Activated naive CD4-positive, alpha-beta T cell treated with anti-CD3 and anti-CD28 coated beads for 36 hours (primary cell): Measurements from ENCODE around the gene CAPN5. TPM values are rescaled to one million over a fixed set of nuclear protein-coding genes. Genes with fewer than 3 reads are reported as not detected.

Source experiments
- CTCF ChIA-PET: fragments of 350-600 bp; sonication (Branson Sonifier 250); formaldehyde crosslinking; loops from one replicate; lab custom pipeline; 2021; ENCODE audit warnings: antibody characterized with exemption; lab: Charles Lee
- DNase-seq: peaks from one replicate; pipeline ENCODE4 v3.0.0-alpha.2; 2020
- H3K27ac Mint-ChIP-seq: one replicate; pipeline ENCODE4 v1.8.0; 2021; ENCODE audit warnings: mild to moderate bottlenecking, mixed read lengths
- H3K27me3 Mint-ChIP-seq: one replicate; pipeline ENCODE4 v1.8.0; 2021; ENCODE audit warnings: low read depth, mixed read lengths
- H3K36me3 Mint-ChIP-seq: one replicate; pipeline ENCODE4 v1.8.0; 2021; ENCODE audit warnings: low read depth, mixed read lengths
- H3K4me1 Mint-ChIP-seq: one replicate; pipeline ENCODE4 v1.8.0; 2021; ENCODE audit warnings: low read depth, mixed read lengths
- H3K4me3 Mint-ChIP-seq: one replicate; pipeline ENCODE4 v1.8.0; 2021; ENCODE audit warnings: mild to moderate bottlenecking, moderate library complexity, mixed read lengths
- H3K9me3 Mint-ChIP-seq: one replicate; pipeline ENCODE4 v1.8.0; 2021; ENCODE audit warnings: mixed read lengths
- intact Hi-C: fragments of 100-400 bp; cut with micrococcal nuclease; formaldehyde crosslinking; loops from one replicate; pipeline ENCODE4 v1.15.1; 2023
- total RNA-seq, 2 experiments: library from RNA; stranded (reverse); gene quantifications; one replicate each; pipeline ENCODE4 v1.2.3, GENCODE V29; 2021

CAPN5 gene
- total RNA-seq, 2 experiments from 2014 or later, result 0.79 to 1.5 TPM

DNA sequence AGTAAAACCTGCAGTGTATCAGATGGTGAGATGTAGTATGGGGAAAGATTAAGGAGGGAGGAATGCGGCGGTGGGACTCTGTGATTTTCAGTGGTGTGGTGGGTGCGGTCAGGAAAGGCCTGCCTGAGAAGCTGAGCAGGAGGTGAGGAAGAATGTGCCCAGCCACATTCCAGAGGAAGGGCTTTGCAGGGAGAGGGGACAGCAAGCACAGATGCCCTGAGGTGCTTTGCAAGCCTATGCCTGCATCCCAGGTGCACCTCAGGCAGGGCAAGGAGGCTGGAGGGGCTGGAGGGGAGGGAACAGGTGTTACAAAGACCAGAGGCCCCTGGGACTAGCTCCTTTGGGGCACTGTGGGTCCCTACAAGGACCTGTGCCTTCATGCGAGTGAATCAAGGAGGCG lies 103.3 kb downstream of the CAPN5 start:
- DNase-seq, result no peak
- Mint-ChIP-seq H3K9me3 (no peaks in the 10 kb centered on the region), H3K27ac (no peak overlapping the region), H3K27me3 (no peaks in the 10 kb centered on the region), H3K36me3 (no peaks in the 10 kb centered on the region), H3K4me3 (no peak overlapping the region), H3K4me1 (no peaks in the 10 kb centered on the region)
- CTCF ChIA-PET, result no interaction called here
- intact Hi-C loops, result no loop called here

DNA sequence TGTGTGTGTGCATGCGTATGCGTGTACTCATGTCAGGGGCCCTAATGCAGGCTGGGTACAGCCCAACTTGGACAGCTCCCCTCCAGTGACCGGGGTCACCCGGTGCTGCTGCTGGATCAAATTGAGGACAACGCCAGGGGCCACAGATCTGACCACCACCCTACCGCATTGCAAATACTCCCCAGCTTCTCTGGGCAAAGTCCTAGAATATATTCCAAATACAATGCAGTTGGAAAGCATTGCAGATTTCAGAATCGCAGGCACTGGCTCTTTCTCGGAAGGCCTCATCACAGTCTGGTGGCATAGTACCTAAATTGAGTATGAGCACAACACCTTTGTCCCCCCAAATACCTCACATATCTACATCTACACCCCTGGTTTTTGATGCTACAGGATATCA lies 104.5 kb downstream of the CAPN5 start:
- Mint-ChIP-seq H3K36me3 (no peaks in the 10 kb centered on the region), H3K27ac (no peak overlapping the region), H3K9me3 (no peaks in the 10 kb centered on the region), H3K27me3 (no peaks in the 10 kb centered on the region), H3K4me1 (no peaks in the 10 kb centered on the region), H3K4me3 (no peak overlapping the region)
- DNase-seq, result no peak
- intact Hi-C loops, result no loop called here
- CTCF ChIA-PET, result no interaction called here

DNA sequence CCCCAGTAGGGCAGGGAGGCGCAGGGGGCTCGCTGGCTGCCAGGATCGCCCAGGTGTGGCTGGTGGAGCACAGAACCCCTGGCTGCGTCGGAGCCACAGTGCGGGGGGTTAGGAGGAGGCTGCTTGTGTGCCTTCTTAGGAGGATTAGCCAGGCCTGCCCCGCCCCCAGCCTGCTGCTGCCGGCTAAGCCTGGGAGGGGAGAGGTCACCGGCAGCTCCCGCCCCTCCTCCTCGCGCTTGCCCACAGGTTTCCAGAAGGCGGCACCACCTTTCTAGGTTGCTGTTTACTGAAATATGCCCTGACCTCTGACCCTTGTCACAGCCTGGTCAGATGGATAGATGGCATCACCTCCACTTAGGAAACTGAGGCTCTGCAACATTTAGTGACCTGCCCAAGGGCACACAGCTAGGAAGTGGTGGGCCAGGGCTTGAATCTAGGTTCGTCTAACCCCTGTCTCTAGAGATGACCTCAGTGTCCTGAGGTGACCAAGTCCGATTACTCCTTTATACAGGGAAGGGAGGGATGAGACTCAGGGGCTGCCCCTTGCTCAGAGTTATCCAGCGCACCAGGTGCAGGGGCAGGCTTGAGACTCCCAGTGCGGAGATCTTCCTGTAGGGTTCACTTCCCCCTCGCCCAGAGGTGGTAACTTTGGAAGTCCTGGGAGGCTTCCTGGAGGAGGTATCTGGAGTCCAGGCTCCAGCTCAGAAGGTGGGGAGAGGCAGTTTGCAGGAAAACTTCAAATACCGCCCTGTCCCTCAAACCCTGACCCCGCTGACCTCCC lies 105.3 kb downstream of the CAPN5 start:
- H3K27ac Mint-ChIP-seq, result no peak overlapping the region
- CTCF ChIA-PET, result interaction anchor here (0.9 kb wide), 1 partner anchor 45 kb away, joined by 3 read pairs; no protein-coding TSS in a partner anchor
- no peaks in the 10 kb centered on the region for H3K36me3 Mint-ChIP-seq
- H3K27me3 Mint-ChIP-seq, result no peaks in the 10 kb centered on the region
- H3K9me3 Mint-ChIP-seq, result no peaks in the 10 kb centered on the region
- no peaks in the 10 kb centered on the region for H3K4me1 Mint-ChIP-seq
- DNase-seq, result no peak
- intact Hi-C loops, result no loop called here
- H3K4me3 Mint-ChIP-seq, result no peak overlapping the region

DNA sequence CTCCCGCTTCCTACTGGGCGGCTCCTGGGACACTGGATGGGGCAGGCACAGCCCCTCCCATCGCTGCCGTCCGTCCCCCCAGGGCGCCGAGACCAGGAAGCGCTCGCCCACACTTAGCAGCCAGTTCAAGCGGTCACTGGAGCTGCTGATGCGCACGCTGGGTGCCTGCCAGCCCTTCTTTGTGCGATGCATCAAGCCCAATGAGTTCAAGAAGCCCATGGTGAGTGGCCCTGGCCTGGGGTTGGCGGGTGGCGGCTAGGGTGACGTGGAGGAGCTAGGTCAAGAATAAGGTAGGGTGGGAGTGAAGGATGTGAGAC lies 105.9 kb downstream of the CAPN5 start:
- CTCF ChIA-PET, result interaction anchor here (0.9 kb wide), 1 partner anchor 46 kb away, joined by 3 read pairs; no protein-coding TSS in a partner anchor
- Mint-ChIP-seq H3K9me3 (no peaks in the 10 kb centered on the region), H3K4me3 (no peak overlapping the region), H3K36me3 (no peaks in the 10 kb centered on the region), H3K27me3 (no peaks in the 10 kb centered on the region), H3K4me1 (no peaks in the 10 kb centered on the region), H3K27ac (no peak overlapping the region)
- DNase-seq, result no peak
- intact Hi-C loops, result no loop called here

DNA sequence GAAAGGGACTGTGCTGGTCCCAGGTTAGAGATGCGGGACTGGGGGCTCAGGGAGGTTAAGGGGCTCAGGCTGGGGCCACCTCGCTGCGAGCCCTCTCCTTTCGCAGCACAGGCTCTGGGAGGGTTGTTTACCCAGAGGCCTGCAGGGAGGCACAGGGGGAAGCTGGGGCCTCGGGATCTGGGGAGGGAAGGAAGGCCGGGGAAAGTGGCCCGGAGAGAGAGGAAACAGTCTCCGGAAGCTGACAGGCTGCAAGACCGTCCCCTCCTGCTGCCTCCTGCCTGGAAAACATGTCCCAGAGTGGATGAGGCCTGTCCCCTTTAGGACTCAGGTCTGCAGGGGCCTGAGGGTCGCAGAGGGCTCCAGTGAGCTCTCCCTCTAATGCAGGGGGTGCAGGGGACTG lies 106.7 kb downstream of the CAPN5 start:
- no peak overlapping the region for H3K27ac Mint-ChIP-seq
- no peaks in the 10 kb centered on the region for H3K27me3 Mint-ChIP-seq
- no peaks in the 10 kb centered on the region for H3K36me3 Mint-ChIP-seq
- H3K4me1 Mint-ChIP-seq, result no peaks in the 10 kb centered on the region
- H3K4me3 Mint-ChIP-seq, result no peak overlapping the region
- DNase-seq, result no peak
- intact Hi-C loops, result no loop called here
- CTCF ChIA-PET, result no interaction called here
- no peaks in the 10 kb centered on the region for H3K9me3 Mint-ChIP-seq

DNA sequence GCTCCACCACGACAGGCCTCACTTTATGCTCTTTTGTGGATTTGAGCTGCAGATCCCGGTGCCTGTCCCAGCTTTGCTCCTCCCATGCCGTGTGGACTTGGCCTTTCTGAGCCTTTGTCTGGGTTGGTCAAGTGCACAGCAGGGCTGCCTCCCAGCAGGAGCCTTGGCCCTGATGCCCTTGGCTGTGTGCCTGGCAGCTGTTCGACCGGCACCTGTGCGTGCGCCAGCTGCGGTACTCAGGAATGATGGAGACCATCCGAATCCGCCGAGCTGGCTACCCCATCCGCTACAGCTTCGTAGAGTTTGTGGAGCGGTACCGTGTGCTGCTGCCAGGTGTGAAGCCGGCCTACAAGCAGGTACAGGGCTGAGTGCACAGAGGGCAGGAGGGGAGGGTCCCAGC lies 107.8 kb downstream of the CAPN5 start:
- H3K27me3 Mint-ChIP-seq, result no peaks in the 10 kb centered on the region
- no peak overlapping the region for H3K4me3 Mint-ChIP-seq
- CTCF ChIA-PET, result interaction anchor here (2.4 kb wide), 1 partner anchor 13 kb away, joined by 8 read pairs; no protein-coding TSS in a partner anchor
- H3K36me3 Mint-ChIP-seq, result no peaks in the 10 kb centered on the region
- H3K9me3 Mint-ChIP-seq, result no peaks in the 10 kb centered on the region
- intact Hi-C loops, result no loop called here
- no peak for DNase-seq
- H3K4me1 Mint-ChIP-seq, result no peaks in the 10 kb centered on the region
- H3K27ac Mint-ChIP-seq, result no peak overlapping the region

DNA sequence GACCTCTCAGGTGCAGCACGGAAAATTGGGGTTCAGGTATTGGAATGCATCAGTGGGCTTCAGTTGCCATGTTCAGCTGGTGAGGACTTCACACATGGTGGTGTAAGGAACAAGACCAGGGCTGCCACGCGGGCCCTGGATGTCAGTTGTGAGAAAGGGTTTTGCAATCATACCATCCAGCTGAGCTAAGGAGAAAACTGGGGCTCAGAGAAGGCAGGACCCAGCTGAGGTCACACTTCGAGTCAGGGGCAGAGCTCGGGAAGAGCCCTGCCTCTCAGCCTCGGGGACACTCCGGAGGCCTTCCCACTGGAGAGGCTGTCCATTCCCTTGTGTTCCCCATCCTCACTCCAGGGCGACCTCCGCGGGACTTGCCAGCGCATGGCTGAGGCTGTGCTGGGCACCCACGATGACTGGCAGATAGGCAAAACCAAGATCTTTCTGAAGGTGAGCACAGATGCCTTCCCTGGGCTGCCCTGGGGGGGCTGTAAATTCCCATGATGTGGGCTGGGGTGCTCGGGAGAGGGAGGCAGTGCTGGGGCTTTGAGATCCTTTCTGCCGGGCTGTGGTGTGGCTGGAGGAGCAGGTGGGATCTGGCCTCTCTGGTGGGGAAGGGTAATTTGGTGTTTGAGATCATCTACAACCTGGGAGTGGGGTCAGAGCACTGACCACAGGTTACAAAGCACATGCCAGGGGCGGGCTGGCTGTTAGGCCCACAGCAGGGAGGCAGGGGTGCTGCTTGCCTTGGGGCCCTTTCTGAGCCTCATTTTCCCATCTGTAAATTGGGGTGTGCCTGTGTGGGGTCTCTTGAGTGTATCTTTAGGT lies 108.5 kb downstream of the CAPN5 start:
- Mint-ChIP-seq H3K9me3 (no peaks in the 10 kb centered on the region), H3K36me3 (no peaks in the 10 kb centered on the region), H3K27me3 (no peaks in the 10 kb centered on the region), H3K27ac (no peak overlapping the region), H3K4me3 (no peak overlapping the region), H3K4me1 (no peaks in the 10 kb centered on the region)
- intact Hi-C loops, result no loop called here
- DNase-seq, result no peak
- CTCF ChIA-PET, result interaction anchor here (1.1 to 2.4 kb wide), 2 partner anchors 12 to 48 kb away, joined by 3 to 8 read pairs; no protein-coding TSS in a partner anchor

Other genes starting within 250 kb of the CAPN5 start
- gene ACER3, start 206.1 kb upstream of the CAPN5 start, total RNA-seq, result 10 to 100 TPM in 1 of 2 experiments, 1 to 10 TPM in 1; 7.6 to 10.0 TPM
- not detected for gene B3GNT6, start 32.6 kb upstream of the CAPN5 start, total RNA-seq
- not detected for gene OMP, start 35.9 kb downstream of the CAPN5 start, total RNA-seq
- not detected for gene MYO7A, start 61.3 kb downstream of the CAPN5 start, total RNA-seq
- gene GDPD4, start 234.7 kb downstream of the CAPN5 start, total RNA-seq, result not detected